HG03565 (cell line): ENCODE data around the gene STK32A.

Experiments used
- ATAC-seq: cut with Tn5 transposase; IDR thresholded peaks from one replicate; pipeline ENCODE4 v1.9.1; 2021; ENCODE audit warnings: mild to moderate bottlenecking, moderate library complexity; ENCODE audit not compliant: unreplicated experiment

The STK32A gene

GRCh38 chr5:147388184-147389108, 153.6 kb downstream of the STK32A start:
- ATAC-seq: no peak

DNA sequence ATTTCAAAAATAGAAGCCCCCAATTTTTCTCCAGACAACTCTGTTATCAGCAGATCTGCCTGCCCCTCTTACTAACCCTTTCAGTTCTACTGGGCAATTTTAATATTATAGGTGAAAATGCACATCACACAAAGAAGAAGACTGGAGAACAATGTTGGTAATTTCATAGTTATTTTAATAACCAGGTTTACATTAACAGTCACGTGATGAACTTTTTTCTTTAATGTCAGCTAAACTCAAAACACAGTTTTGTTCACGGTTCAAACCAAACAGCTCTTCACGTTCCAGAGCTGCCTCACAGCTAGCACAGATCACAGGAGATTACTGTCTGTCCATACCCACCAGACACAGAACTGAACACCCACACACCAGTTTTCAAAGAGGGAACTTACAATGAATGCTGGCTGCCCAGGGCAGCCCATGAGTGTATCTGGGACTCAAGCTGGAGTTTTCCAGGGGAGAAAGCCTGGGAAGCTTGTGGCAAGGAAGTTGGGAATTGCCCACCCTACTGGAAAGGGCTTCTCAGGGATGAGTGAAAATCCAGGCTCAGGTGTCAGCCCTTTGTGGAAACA, 155.9 kb downstream of the STK32A start:
- ATAC-seq: no peak

- ATAC-seq: peak; percentile 98
Observed at GRCh38 chr5:147391781-147392180, 157.0 kb downstream of the STK32A start.

- no peak for ATAC-seq
Observed at GRCh38 chr5:147393874-147394672, 159.2 kb downstream of the STK32A start.

DNA sequence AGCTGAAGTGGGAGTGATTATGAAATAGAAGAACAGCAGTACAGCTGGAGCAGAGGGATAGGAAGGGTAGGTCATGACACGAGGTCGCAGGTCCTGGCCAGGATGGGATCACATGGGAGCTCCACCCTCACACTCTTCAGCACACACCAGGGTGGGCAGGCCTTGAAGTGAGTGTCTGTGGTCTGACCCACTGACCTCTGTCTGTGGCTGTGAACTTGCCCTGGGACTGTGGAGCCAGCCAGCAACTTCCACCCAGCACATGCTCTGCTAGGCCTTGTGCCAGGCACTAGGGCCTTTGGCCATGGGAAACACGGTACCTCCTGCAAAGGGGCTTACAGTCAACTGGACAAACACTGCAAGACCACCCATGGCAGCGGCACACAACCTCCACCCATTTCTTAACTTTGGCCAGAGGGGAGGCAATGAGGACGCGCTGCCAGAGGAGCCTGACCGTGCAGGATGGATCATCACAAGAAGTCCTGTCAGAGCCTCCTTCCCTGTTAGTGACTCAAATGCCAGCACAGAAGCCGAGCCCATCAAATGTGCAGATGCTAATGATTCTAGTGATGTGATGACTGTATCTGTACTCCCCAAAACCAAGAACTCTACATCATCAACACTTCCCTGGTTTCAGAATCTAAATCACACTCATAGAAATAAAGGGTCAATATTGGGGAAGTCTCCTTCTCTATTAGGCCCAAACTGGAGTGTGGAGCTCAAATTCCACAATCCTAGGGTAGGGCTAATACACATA, 161.4 kb downstream of the STK32A start:
- ATAC-seq: no peak

DNA sequence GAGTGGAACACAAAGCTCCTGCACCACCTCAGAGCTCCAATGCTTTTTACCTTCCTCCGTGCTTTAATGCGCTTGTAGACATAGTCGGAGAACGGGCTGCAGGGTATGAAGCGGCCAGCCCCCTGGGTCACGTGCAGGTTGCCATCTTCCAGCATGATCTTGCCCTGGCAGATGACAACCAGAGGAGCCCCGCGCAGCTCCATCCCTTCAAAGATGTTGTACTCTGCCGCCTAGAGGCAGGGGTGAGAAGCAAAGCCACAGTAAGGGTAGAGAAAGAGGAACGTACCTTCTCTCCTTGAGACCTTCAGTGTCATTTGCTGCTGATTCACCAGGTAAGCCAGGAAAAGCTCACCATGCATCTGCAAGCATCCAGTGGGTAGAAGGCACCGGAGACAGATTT, 162.8 kb downstream of the STK32A start:
- no peak for ATAC-seq

GRCh38 chr5:147398860-147399259, 164.0 kb downstream of the STK32A start:
- ATAC-seq: no peak

GRCh38 chr5:147400126-147400809, 165.4 kb downstream of the STK32A start:
- ATAC-seq: no peak

DNA sequence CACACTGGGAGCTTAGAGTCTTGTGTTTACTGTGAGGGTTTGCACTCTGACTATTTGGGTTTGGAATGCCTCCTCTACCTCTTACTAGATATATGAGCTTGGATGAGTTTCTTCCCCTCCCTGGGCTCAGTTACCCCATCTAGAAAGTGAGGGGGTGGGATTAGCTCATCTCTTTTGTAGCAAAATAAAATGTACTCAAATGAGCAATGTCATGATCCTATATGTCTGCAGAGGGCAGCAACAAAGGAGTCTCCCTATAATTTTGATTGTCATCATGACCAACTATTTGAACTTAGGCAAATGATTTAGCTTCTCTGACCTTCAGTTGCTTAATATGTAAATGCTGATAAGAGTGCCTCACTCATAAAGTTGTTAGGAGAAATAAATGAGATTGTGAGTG, 166.1 kb downstream of the STK32A start:
- no peak for ATAC-seq

DNA sequence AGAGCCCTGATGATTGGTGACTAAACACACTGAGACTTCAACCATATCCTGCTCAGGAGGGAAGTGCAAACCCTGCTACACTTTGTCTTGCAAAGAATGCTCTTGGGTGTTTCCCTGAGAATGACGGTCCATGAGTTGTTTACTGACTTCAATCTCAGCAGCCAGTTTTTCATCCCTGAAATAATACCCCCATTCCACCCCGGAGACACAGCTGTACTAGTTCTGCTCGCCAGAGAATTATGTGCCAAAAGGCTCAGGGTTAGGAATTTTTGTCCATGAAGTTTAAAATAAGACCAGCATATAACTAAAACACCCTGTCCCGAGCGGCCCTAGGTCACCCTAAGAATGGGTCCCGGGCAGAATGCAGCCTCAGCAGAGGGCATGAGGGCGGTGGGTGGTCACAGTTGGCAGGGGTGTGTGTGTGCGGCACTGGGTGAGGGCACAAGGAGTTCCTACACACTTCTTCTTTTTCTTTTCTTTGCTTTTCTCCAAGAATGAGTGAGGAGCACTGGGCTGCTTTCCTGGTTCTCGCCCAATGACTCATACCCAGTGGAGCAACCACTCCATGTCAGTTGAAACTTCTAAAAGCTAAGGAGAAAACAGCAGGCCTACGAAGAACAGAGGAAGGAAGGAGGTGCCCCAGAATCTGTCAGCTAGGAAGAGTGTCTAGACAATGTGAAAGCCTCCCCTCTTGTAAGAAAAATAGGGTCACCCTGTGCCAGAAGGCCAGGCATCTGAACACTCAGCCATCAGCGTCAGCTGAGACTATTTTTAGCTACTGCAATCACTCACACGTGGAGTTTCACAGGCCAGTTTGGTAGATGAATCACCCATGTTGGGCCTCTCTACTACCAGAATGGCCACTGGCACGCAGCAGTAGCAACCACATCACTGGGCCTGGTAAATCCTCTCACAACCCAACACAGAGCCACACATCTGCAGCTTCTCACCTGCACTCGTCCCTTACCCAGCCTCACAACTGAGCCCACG, 169.1 kb downstream of the STK32A start:
- ATAC-seq: peak; percentile 91

GRCh38 chr5:147404706-147405105, 169.9 kb downstream of the STK32A start:
- no peak for ATAC-seq

- ATAC-seq: no peak
Observed at GRCh38 chr5:147406636-147407035, 171.8 kb downstream of the STK32A start.

DNA sequence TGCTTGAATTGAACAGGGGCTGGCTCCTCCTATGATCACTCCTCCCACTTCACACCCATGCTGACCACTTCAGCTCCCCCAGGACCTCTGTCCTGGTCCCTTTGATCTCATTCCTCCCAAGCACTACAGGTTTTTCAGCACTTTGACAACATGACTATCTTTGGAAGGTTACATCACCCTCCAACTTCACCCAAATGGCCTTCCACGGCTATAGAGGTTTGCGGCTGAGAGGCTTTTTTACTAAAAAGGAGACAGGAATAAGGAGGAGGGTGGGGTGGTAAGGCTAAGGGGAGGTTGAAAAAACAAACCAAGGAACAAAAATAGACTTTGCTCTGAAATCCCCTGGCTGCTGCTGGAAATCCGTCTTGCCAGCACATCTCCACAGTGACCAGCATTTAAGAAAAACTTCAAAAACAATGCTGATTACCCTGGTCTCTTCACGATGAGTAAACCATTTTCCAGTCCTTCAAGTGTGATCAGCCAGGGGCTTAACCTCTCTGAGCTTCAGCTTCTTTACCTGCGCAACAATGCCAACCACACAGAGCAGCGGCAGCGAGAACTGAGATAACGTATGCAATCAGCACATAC, 172.4 kb downstream of the STK32A start:
- ATAC-seq: no peak

GRCh38 chr5:147408980-147409379, 174.2 kb downstream of the STK32A start:
- ATAC-seq: no peak

DNA sequence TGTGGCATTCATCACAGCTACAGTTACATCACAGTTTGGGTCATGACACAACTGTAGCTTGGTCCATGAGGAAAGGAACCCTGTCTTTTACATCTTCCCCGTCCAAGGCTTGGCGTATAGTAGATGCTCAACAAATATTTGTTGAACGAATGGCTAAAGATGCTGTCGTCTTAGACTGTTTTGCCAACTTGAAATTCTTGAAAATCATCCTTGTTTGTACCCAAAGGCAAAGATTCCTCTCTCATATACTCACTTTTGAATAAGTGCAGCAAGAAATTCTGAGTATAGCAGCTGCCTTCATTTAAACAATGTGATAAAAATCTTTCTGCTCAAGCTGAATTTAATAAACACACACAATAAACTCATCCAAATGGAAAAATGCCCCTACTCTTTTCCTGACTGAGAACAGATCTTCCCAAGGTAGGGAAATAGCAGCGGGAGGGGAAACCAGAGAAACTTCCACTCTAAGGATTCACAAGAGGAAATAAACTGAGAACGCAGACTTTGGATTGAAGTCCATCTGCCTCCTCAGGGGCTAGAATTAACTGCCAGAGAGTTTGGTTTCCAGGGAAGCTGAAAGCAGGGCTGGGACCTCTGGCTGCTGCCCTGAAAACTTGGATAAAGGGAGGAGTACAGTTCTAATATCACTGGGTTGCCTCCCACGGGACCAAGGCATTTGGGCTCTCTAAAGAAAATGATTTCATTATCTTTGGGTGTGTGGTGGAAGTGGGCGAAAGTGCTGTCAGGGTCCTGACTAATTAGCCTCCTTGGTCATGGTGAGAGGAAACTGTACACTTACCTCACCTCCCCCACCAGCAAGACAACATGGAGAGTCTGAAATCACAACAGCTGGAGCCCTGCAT, 175.9 kb downstream of the STK32A start:
- no peak for ATAC-seq

GRCh38 chr5:147411359-147412319, 176.8 kb downstream of the STK32A start:
- no peak for ATAC-seq

DNA sequence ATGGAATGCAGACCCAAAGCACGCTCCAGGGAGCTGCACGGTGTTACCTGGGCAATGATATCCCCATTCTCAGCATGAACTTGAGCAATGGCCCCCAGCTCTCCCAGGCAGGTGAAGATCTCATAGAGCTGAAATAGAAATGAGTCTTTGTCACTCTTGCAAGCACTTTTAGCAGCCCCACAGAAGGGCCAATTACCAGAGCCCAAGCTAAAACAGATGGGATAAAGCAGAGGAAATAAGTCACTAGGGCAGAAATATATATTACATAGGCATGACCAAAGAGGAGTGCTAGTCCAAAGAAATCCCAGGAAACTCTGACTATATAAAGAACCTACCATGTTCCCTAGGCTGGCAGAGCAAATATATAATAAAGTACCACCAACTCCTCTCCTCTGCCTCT, 177.7 kb downstream of the STK32A start:
- ATAC-seq: no peak
